Transverse colon (tissue), 4 donors: ENCODE measurements around the gene MBP.

Experiments
- CTCF ChIP-seq, 5 experiments: fragments of 200-600 bp in 3 of 5; fragments of 450-650 bp in 2 of 5; sonication (generic) in 3 of 5; IDR thresholded peaks; 1 replicate in 2 of 5; 2 replicates in 3 of 5; pipeline ENCODE4 v1.5.1; 2016 to 2017; ENCODE audit warnings: antibody characterized with exemption in 5 of 5, inconsistent platforms in 3 of 5, mild to moderate bottlenecking in 2 of 5, moderate library complexity in 1 of 5
- POLR2A ChIP-seq: fragments of 450-650 bp; IDR thresholded peaks from one replicate; pipeline ENCODE4 v1.6.1; 2016; ENCODE audit warnings: antibody characterized with exemption, mild to moderate bottlenecking, moderate library complexity
- POLR2AphosphoS5 ChIP-seq, 3 donors: sonication (generic); formaldehyde crosslinking; IDR thresholded peaks; one replicate each; pipeline ENCODE4 v1.6.1; 2016; ENCODE audit warnings: antibody characterized with exemption in 3 of 3

GRCh38 chr18:77108001-77108692, 24.4 kb downstream of the MBP start:
- no peak for TF ChIP-seq CTCF (IDR thresholded peaks at IDR 0.05)
- TF ChIP-seq POLR2A = peak; percentile 27
- peak; percentile 75 to 86 (median 79) for TF ChIP-seq POLR2AphosphoS5 (IDR thresholded peaks at IDR 0.05)
